ENCODE data around the gene NOVA1. TPM values are rescaled to one million over a fixed set of nuclear protein-coding genes. Genes with fewer than 3 reads are reported as not detected.

NOVA1 gene
- total RNA-seq, 1 experiment from 2014 or later, result not detected

DNA sequence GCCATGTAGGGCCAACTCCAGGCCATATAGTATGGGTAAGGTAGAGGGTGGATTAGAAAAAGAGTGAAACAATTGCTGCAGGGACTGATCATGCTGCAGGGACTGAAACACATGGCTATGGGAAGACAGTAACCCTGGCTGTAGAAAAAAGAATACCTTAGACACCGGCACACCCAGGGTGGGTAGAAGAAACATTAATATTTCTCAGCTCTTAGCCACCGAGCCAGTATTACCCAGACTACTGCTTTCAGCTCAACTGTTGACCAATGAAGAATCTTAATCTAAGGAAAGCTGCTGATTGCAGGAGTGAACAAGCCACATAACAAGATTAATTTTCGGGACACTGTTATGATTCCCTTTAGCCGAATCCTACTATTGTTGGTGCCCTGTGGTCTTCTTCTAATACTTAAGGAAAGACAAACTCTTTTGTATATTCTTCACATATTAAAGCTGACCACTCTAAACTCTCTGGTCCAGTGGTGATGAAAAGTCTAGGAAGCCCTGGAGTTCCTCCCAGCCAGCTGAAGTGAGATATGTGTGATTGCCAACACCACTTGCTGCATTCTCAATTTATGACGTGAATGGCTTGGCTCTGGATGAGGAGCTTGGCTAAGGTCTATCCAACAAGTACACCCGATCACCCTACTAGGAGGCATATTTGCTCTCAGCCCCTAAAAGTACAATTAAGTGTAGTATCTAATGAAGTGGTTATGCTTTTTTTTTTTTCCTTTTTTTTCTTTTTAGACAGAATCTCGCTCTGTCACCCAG, 69.2 kb downstream of the NOVA1 start:
- H3K79me2 ChIP-seq (ENCODE audit: insufficient read depth, low read length), result no peaks in the 10 kb centered on the region
- no TSS peak for BruUV-seq (replicated peaks)
- H3K4me3 ChIP-seq (replicated peaks in 1 of 2; ENCODE audit: low read depth in 1 of 2, low read length in 2 of 2), result no peak overlapping the region
- H3K36me3 ChIP-seq (ENCODE audit: control insufficient read depth in 1 of 2, insufficient read depth in 2 of 2, low read length in 2 of 2), result no peaks in the 10 kb centered on the region
- CTCF ChIA-PET, result no interaction called here
- H4K20me1 ChIP-seq (ENCODE audit: insufficient read depth), result no peaks in the 10 kb centered on the region
- no peaks in the 10 kb centered on the region for H3K27me3 ChIP-seq (ENCODE audit: insufficient read depth, low read length)
- H2AFZ ChIP-seq (ENCODE audit: low read depth, low read length, poor library complexity, severe bottlenecking), result no peak overlapping the region
- intact Hi-C loops (cut with micrococcal nuclease), result no loop called here
- RAD21 ChIA-PET (ENCODE audit: low non-redundant PET in 1 of 2, low total read pairs in 2 of 2, uncharacterized antibody in 2 of 2, unreplicated experiment in 2 of 2), result no interaction called here
- H3K9me3 ChIP-seq (ENCODE audit: control insufficient read depth in 1 of 2, insufficient read depth in 1 of 2, low read depth in 1 of 2, low read length in 2 of 2), result peaks cover 6 to 19% of the 10 kb centered on the region in 2 experiments; a peak in 2 of 4 replicates
- POLR2A ChIA-PET, result no interaction called here
- H3K4me1 ChIP-seq (ENCODE audit: control insufficient read depth in 1 of 2, insufficient read depth in 2 of 2, low read length in 2 of 2), result no peaks in the 10 kb centered on the region
- ATAC-seq, result no peak
- TF ChIP-seq, protein P1, sequence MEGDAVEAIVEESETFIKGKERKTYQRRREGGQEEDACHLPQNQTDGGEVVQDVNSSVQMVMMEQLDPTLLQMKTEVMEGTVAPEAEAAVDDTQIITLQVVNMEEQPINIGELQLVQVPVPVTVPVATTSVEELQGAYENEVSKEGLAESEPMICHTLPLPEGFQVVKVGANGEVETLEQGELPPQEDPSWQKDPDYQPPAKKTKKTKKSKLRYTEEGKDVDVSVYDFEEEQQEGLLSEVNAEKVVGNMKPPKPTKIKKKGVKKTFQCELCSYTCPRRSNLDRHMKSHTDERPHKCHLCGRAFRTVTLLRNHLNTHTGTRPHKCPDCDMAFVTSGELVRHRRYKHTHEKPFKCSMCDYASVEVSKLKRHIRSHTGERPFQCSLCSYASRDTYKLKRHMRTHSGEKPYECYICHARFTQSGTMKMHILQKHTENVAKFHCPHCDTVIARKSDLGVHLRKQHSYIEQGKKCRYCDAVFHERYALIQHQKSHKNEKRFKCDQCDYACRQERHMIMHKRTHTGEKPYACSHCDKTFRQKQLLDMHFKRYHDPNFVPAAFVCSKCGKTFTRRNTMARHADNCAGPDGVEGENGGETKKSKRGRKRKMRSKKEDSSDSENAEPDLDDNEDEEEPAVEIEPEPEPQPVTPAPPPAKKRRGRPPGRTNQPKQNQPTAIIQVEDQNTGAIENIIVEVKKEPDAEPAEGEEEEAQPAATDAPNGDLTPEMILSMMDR (IDR thresholded peaks at IDR 0.05 in 2 of 3, conservative IDR thresholded peaks at IDR 0.05 in 1 of 3; ENCODE audit: borderline replicate concordance in 1 of 3, insufficient read depth in 1 of 3, low read depth in 2 of 3, low read length in 2 of 3), result no peak
- TF ChIP-seq SIN3A (IDR thresholded peaks at IDR 0.05; ENCODE audit: low read depth) (no peak), EGR1 (IDR thresholded peaks at IDR 0.05; ENCODE audit: low read depth) (no peak), SP1 (IDR thresholded peaks at IDR 0.05; ENCODE audit: low read depth) (no peak), POLR2AphosphoS5 (IDR thresholded peaks at IDR 0.05; ENCODE audit: low read depth, low read length) (no peak), POLR2A (IDR thresholded peaks at IDR 0.05; ENCODE audit: borderline replicate concordance, extremely low read depth, insufficient read depth, insufficient read length) (no peak), ELF1 (IDR thresholded peaks at IDR 0.05; ENCODE audit: borderline replicate concordance, low read depth) (no peak), YY1 (IDR thresholded peaks at IDR 0.05; ENCODE audit: extremely low read depth, insufficient replicate concordance, low read depth, low read length) (no peak), TCF7L2 (IDR thresholded peaks at IDR 0.05; ENCODE audit: borderline replicate concordance, extremely low read depth, insufficient read depth, insufficient read length) (no peak)
- TF ChIP-seq, protein P2, sequence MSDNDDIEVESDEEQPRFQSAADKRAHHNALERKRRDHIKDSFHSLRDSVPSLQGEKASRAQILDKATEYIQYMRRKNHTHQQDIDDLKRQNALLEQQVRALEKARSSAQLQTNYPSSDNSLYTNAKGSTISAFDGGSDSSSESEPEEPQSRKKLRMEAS (IDR thresholded peaks at IDR 0.05), result no peak
- TF ChIP-seq, protein P3, sequence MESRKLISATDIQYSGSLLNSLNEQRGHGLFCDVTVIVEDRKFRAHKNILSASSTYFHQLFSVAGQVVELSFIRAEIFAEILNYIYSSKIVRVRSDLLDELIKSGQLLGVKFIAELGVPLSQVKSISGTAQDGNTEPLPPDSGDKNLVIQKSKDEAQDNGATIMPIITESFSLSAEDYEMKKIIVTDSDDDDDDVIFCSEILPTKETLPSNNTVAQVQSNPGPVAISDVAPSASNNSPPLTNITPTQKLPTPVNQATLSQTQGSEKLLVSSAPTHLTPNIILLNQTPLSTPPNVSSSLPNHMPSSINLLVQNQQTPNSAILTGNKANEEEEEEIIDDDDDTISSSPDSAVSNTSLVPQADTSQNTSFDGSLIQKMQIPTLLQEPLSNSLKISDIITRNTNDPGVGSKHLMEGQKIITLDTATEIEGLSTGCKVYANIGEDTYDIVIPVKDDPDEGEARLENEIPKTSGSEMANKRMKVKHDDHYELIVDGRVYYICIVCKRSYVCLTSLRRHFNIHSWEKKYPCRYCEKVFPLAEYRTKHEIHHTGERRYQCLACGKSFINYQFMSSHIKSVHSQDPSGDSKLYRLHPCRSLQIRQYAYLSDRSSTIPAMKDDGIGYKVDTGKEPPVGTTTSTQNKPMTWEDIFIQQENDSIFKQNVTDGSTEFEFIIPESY (IDR thresholded peaks at IDR 0.05; ENCODE audit: extremely low read depth, insufficient replicate concordance, low read length), result no peak
- H3K27ac ChIP-seq (ENCODE audit: low read depth, low read length), result no peak overlapping the region
- H3K4me2 ChIP-seq (ENCODE audit: low read length), result no peak overlapping the region
- no peaks in the 10 kb centered on the region for H3K9me2 ChIP-seq (ENCODE audit: insufficient read depth)
- no peak for DNase-seq (ENCODE audit: low read depth, low spot score)
- H3K9ac ChIP-seq (ENCODE audit: low read length), result no peak overlapping the region

All from HCT116 (cell line).